Smooth muscle cell of the umbilical artery (primary cell): ENCODE measurements around the gene SRSF10. TPM values are rescaled to one million over a fixed set of nuclear protein-coding genes. Genes with fewer than 3 reads are reported as not detected.

Experiments
- total RNA-seq: library from RNA; depleted of rRNA; stranded (reverse); fragments of >200 nt; gene quantifications from 2 replicates; pipeline ENCODE4 v1.2.3, GENCODE V29; 2014

SRSF10 gene
- total RNA-seq = 73.3 and 93.7 TPM in 2 replicates

DNA sequence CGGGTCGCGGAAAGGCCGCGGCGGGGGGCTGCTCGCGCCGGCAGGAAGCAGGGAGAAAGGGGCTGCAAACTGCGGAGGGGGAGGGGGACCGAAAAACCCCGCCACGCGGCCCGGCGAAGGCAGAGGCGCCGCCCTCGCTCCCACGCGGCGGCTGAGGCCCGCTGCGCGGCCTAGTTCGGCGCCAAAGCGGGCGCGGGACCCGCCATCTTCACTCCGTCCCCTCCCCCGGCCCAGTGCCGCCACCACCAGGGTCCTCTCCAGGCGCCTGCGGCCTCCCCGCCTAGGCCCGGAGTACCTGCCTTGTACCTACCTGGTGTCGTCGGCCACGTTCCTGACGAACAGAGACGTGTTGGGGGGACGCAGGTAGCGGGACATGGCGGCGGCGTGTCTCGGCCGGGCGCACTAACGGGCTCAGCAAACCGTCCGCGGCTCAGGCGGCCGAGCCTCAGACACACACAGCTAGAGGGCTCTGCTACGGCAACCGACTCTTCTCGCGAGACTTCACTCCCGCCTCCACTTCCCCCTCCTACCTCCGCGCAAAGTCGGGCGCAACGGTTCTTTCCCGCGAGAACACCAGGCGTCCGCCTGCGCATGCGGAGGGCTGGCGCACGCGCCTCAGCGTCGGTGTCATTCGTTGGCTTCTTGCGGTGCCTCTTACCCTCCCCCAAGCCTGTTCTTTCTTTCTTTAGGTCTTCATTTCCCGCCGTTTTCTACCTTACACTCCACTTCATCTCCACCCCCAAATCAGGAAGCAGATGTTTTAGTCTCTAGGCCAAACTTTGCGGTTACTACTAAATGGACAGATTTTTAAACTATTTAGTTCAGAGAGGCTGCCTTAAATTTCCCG lies at the start of gene SRSF10:
TSS of gene SRSF10 (minus strand) at position 447 of the 847 bp plus-strand sequence. CDS start at position 375, 72 bp downstream.

GRCh38 chr1:23959461-23960290 lies 20.5 kb downstream of the SRSF10 start, which contains the start of gene PNRC2:
Gene PNRC2, plus strand, starts transcription at chr1:23959828. Its CDS starts 1,630 bp downstream, at chr1:23961458.

Other genes with a start within 250 kb of the SRSF10 start
- 16.6 and 31.3 TPM in 2 replicates for gene ELOA, start 236.9 kb downstream of the SRSF10 start, total RNA-seq
- gene PITHD1, start 201.9 kb downstream of the SRSF10 start, total RNA-seq = 35.3 and 36.8 TPM in 2 replicates
- 25.2 and 46.5 TPM in 2 replicates for gene LYPLA2, start 189.2 kb downstream of the SRSF10 start, total RNA-seq
- 27.0 and 30.4 TPM in 2 replicates for gene GALE, start 179.6 kb downstream of the SRSF10 start, total RNA-seq
- 47.5 and 50.5 TPM in 2 replicates for gene HMGCL, start 154.9 kb downstream of the SRSF10 start, total RNA-seq
- gene FUCA1, start 112.0 kb downstream of the SRSF10 start, total RNA-seq = 16.7 and 17.8 TPM in 2 replicates
- gene CNR2, start 67.0 kb downstream of the SRSF10 start, total RNA-seq = not detected in 2 replicates
- 102 and 108 TPM in 2 replicates for gene PNRC2, start 20.5 kb downstream of the SRSF10 start, total RNA-seq
- gene MYOM3, start 131.8 kb upstream of the SRSF10 start, total RNA-seq = 0.18 and 0.30 TPM in 2 replicates
- not detected in 2 replicates for gene IL22RA1, start 162.8 kb upstream of the SRSF10 start, total RNA-seq
- gene IFNLR1, start 207.0 kb upstream of the SRSF10 start, total RNA-seq = not detected in 2 replicates